SK-N-SH (cell line): ENCODE data around the gene OR51B2. TPM values are rescaled to one million over a fixed set of nuclear protein-coding genes. Genes with fewer than 3 reads are reported as not detected.

Experiments
- CTCF ChIA-PET: fragments of 300-600, 350-600 bp; formaldehyde crosslinking; extraction: SDS; loops from one replicate; lab custom pipeline; 2021; lab: Yijun Ruan, JAX
- POLR2A ChIA-PET: fragments of 350-600 bp; sonication (Branson Sonifier 250); formaldehyde crosslinking; extraction: SDS; loops from one replicate; lab custom pipeline; 2020; ENCODE audit warnings: antibody characterized with exemption, inconsistent platforms; lab: Yijun Ruan, JAX
- DNase-seq: peaks from one replicate; pipeline ENCODE4 v3.0.0; 2012
- H2AFZ ChIP-seq: fragments of 200-600 bp; sonication (generic); 2 replicates; pipeline ENCODE4 v1.8.1; 2016; ENCODE audit warnings: antibody characterized with exemption, mild to moderate bottlenecking, low read depth
- H3F3A ChIP-seq: fragments of 200-600 bp; sonication (generic); replicated peaks from 2 replicates; pipeline ENCODE3; 2016; ENCODE audit warnings: antibody characterized with exemption, mild to moderate bottlenecking; ENCODE audit not compliant: insufficient read depth
- H3K27ac ChIP-seq, 2 experiments: fragments of 200-500 bp in 1 of 2; fragments of 200-600 bp in 1 of 2; sonication (Bioruptor generic) in 1 of 2; sonication (generic), shearing (Covaris generic) in 1 of 2; 2 replicates each; pipeline versions ENCODE4 v1.5.1 to v1.6.1; 2014 to 2016; ENCODE audit warnings: low read depth in 2 of 2, inconsistent platforms in 1 of 2, low read length in 1 of 2, mild to moderate bottlenecking in 1 of 2, mixed read lengths in 1 of 2
- H3K27me3 ChIP-seq: fragments of 200-600 bp; sonication (generic), shearing (Covaris generic); 2 replicates; pipeline ENCODE4 v1.6.1; 2016; ENCODE audit warnings: mixed run types; ENCODE audit not compliant: insufficient read depth
- H3K36me3 ChIP-seq, 2 experiments: fragments of 200-500 bp in 1 of 2; fragments of 200-600 bp in 1 of 2; sonication (Bioruptor generic) in 1 of 2; sonication (generic) in 1 of 2; replicated peaks in 1 of 2; 2 replicates each; pipeline versions ENCODE3 to v1.5.1; 2014 to 2016; ENCODE audit warnings: low read length in 1 of 2, mild to moderate bottlenecking in 1 of 2; ENCODE audit not compliant: insufficient read depth in 2 of 2, control insufficient read depth in 1 of 2
- H3K4me1 ChIP-seq, 2 experiments: fragments of 200-500 bp in 1 of 2; fragments of 200-600 bp in 1 of 2; sonication (Bioruptor generic) in 1 of 2; sonication (generic), shearing (Covaris generic) in 1 of 2; 2 replicates each; pipeline versions ENCODE4 v1.5.1 to v1.6.1; 2014 to 2016; ENCODE audit warnings: low read depth in 1 of 2, low read length in 1 of 2, mixed run types in 1 of 2; ENCODE audit not compliant: insufficient read depth in 2 of 2, control insufficient read depth in 1 of 2
- H3K4me2 ChIP-seq: fragments of 200-600 bp; sonication (generic), shearing (Covaris generic); 2 replicates; pipeline ENCODE4 v1.6.1; 2017; ENCODE audit warnings: mixed run types
- H3K4me3 ChIP-seq, 2 experiments: fragments of 200-500 bp in 1 of 2; fragments of 200-600 bp in 1 of 2; sonication (Bioruptor generic) in 1 of 2; sonication (generic), shearing (Covaris generic) in 1 of 2; 2 replicates each; pipeline versions ENCODE4 v1.5.1 to v1.8.1; 2014 to 2016; ENCODE audit warnings: low read depth in 2 of 2, inconsistent platforms in 1 of 2, low read length in 1 of 2, mild to moderate bottlenecking in 1 of 2, mixed read lengths in 1 of 2, moderate library complexity in 1 of 2
- H3K79me2 ChIP-seq: fragments of 200-600 bp; sonication (generic); 2 replicates; pipeline ENCODE4 v1.8.1; 2017; ENCODE audit warnings: mild to moderate bottlenecking; ENCODE audit not compliant: insufficient read depth
- H3K9ac ChIP-seq: fragments of 200-600 bp; sonication (generic); 2 replicates; pipeline ENCODE4 v1.6.1; 2017; ENCODE audit warnings: mixed run types
- H3K9me2 ChIP-seq: fragments of 200-600 bp; sonication (generic); 2 replicates; pipeline ENCODE4 v1.6.1; 2017; ENCODE audit warnings: mixed run types
- H3K9me3 ChIP-seq: fragments of 200-600 bp; sonication (generic); 2 replicates; pipeline ENCODE4 v1.6.1; 2017; ENCODE audit warnings: mixed run types, mild to moderate bottlenecking, moderate library complexity
- H4K20me1 ChIP-seq: fragments of 200-600 bp; sonication (generic); 2 replicates; pipeline ENCODE4 v1.6.1; 2017; ENCODE audit warnings: mild to moderate bottlenecking, mixed run types; ENCODE audit not compliant: insufficient read depth
- CTCF ChIP-seq: fragments of 200-600 bp; sonication (generic); IDR thresholded peaks from 2 replicates; pipeline ENCODE4 v1.6.1; 2017; ENCODE audit warnings: antibody characterized with exemption, mild to moderate bottlenecking, moderate library complexity
- FOXM1 ChIP-seq: IDR thresholded peaks from 2 replicates; pipeline ENCODE4 v1.4.0; 2012; ENCODE audit warnings: low read depth, mild to moderate bottlenecking
- NFIC ChIP-seq: IDR thresholded peaks from 2 replicates; pipeline ENCODE4 v1.4.0; 2012; ENCODE audit warnings: borderline replicate concordance
- NRF1 ChIP-seq: IDR thresholded peaks from 2 replicates; pipeline ENCODE4 v1.6.1; 2012; ENCODE audit warnings: low read depth, mild to moderate bottlenecking, low read length
- PBX3 ChIP-seq: IDR thresholded peaks from 2 replicates; pipeline ENCODE4; 2012
- POLR2AphosphoS5 ChIP-seq: IDR thresholded peaks from 2 replicates; pipeline ENCODE4 v1.6.1; 2012; ENCODE audit warnings: low read depth, low read length
- RAD21 ChIP-seq: IDR thresholded peaks from 2 replicates; pipeline ENCODE4 v1.6.1; 2012; ENCODE audit warnings: mild to moderate bottlenecking, low read length
- RCOR1 ChIP-seq: fragments of 150-350 bp; IDR thresholded peaks from 2 replicates; pipeline ENCODE4 v1.6.1; 2017; ENCODE audit warnings: antibody characterized with exemption, low read length
- RFX5 ChIP-seq: IDR thresholded peaks from 2 replicates; pipeline ENCODE4 v1.6.1; 2012; ENCODE audit warnings: mild to moderate bottlenecking, improper control_type of control experiment, low read length
- SIN3A ChIP-seq: IDR thresholded peaks from 2 replicates; pipeline ENCODE4 v1.6.1; 2012; ENCODE audit warnings: low read depth, mild to moderate bottlenecking, low read length, moderate library complexity, borderline replicate concordance
- SMC3 ChIP-seq: IDR thresholded peaks from 2 replicates; pipeline ENCODE4 v1.6.1; 2012; ENCODE audit warnings: low read depth, low read length, improper control_type of control experiment
- TCF12 ChIP-seq: IDR thresholded peaks from 2 replicates; pipeline ENCODE4 v1.4.0; 2012
- TEAD4 ChIP-seq: IDR thresholded peaks from 2 replicates; pipeline ENCODE4 v1.4.0; 2012; ENCODE audit warnings: mild to moderate bottlenecking, borderline replicate concordance; ENCODE audit not compliant: insufficient read depth
- WGBS: methylation state at CpG from one replicate; pipeline ENCODE4 v1.1.6; 2017; ENCODE audit warnings: low lambda C conversion rate; 5-methylcytosine and 5-hydroxymethylcytosine counted together
- polyA plus RNA-seq, 3 experiments: library from polyadenylated mRNA; depleted of rRNA; stranded (reverse); fragments of >200 nt; gene quantifications; 2 replicates each; pipeline ENCODE4 v1.2.3, GENCODE V29; 2012
- TF ChIP-seq, protein P1 (sequence below): fragments of 150-350 bp; IDR thresholded peaks from 2 replicates; pipeline ENCODE4 v1.6.1; 2016; ENCODE audit warnings: mild to moderate bottlenecking, low read depth, low read length
- TF ChIP-seq, protein P2 (sequence below): IDR thresholded peaks from 2 replicates; pipeline ENCODE4 v1.4.0; 2012; ENCODE audit warnings: low read depth, borderline replicate concordance
- TF ChIP-seq, protein P3 (sequence below): fragments of 150-350 bp; IDR thresholded peaks from 2 replicates; pipeline ENCODE4 v1.6.1; 2017; ENCODE audit warnings: antibody characterized with exemption, low read length, low read depth, borderline replicate concordance

OR51B2 gene
- polyA plus RNA-seq, 1 of the 3 experiments (the other 2 are of a cell fraction), result not detected

DNA sequence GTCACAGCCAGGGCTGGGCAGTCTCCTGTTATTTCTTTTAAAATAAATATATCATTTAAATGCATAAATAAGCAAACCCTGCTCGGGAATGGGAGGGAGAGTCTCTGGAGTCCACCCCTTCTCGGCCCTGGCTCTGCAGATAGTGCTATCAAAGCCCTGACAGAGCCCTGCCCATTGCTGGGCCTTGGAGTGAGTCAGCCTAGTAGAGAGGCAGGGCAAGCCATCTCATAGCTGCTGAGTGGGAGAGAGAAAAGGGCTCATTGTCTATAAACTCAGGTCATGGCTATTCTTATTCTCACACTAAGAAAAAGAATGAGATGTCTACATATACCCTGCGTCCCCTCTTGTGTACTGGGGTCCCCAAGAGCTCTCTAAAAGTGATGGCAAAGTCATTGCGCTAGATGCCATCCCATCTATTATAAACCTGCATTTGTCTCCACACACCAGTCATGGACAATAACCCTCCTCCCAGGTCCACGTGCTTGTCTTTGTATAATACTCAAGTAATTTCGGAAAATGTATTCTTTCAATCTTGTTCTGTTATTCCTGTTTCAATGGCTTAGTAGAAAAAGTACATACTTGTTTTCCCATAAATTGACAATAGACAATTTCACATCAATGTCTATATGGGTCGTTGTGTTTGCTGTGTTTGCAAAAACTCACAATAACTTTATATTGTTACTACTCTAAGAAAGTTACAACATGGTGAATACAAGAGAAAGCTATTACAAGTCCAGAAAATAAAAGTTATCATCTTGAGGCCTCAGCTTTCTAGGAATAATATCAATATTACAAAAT is 35.8 kb downstream of the OR51B2 start:
- Histone ChIP-seq H3K9me2 (no peaks in the 10 kb centered on the region), H3K9ac (no peak overlapping the region), H3K27ac (no peak overlapping the region), H2AFZ (no peak overlapping the region), H4K20me1 (no peaks in the 10 kb centered on the region), H3K36me3 (no peaks in the 10 kb centered on the region), H3K27me3 (no peaks in the 10 kb centered on the region), H3K79me2 (no peaks in the 10 kb centered on the region), H3K9me3 (no peaks in the 10 kb centered on the region), H3K4me2 (no peak overlapping the region), H3K4me3 (no peak overlapping the region), H3K4me1 (no peaks in the 10 kb centered on the region), H3F3A (no peaks in the 10 kb centered on the region)
- ChIA-PET POLR2A (no interaction called here), CTCF (no interaction called here)
- TF ChIP-seq, protein P1, sequence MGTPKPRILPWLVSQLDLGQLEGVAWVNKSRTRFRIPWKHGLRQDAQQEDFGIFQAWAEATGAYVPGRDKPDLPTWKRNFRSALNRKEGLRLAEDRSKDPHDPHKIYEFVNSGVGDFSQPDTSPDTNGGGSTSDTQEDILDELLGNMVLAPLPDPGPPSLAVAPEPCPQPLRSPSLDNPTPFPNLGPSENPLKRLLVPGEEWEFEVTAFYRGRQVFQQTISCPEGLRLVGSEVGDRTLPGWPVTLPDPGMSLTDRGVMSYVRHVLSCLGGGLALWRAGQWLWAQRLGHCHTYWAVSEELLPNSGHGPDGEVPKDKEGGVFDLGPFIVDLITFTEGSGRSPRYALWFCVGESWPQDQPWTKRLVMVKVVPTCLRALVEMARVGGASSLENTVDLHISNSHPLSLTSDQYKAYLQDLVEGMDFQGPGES, result no peak
- TF ChIP-seq POLR2AphosphoS5 (no peak), NRF1 (no peak), NFIC (no peak), TEAD4 (no peak), TCF12 (no peak), RCOR1 (no peak), SMC3 (no peak)
- TF ChIP-seq, protein P2, sequence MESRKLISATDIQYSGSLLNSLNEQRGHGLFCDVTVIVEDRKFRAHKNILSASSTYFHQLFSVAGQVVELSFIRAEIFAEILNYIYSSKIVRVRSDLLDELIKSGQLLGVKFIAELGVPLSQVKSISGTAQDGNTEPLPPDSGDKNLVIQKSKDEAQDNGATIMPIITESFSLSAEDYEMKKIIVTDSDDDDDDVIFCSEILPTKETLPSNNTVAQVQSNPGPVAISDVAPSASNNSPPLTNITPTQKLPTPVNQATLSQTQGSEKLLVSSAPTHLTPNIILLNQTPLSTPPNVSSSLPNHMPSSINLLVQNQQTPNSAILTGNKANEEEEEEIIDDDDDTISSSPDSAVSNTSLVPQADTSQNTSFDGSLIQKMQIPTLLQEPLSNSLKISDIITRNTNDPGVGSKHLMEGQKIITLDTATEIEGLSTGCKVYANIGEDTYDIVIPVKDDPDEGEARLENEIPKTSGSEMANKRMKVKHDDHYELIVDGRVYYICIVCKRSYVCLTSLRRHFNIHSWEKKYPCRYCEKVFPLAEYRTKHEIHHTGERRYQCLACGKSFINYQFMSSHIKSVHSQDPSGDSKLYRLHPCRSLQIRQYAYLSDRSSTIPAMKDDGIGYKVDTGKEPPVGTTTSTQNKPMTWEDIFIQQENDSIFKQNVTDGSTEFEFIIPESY, result no peak
- TF ChIP-seq, protein P3, sequence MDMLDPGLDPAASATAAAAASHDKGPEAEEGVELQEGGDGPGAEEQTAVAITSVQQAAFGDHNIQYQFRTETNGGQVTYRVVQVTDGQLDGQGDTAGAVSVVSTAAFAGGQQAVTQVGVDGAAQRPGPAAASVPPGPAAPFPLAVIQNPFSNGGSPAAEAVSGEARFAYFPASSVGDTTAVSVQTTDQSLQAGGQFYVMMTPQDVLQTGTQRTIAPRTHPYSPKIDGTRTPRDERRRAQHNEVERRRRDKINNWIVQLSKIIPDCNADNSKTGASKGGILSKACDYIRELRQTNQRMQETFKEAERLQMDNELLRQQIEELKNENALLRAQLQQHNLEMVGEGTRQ, result no peak
- 6% methylated on average over 7 of the region's 7 CpGs for WGBS
- DNase-seq, result no peak

DNA sequence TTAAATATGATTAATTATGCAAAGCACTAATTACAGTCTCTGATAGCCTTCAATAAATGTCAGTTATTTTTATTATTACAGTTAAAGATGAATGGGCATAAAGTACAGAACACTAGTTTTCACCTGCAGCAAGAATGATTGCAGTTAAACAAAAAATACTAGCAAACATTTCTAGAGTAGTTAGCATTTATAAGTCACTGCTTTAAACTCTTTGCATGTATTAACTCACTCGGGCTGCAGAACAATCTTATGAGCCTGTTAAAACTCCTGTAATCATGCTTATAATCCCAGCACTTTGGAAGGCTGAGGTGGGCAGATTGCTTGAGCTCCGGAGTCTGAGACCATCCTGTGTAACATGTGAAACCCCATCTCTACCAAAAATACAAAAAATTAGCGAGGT is 37.2 kb downstream of the OR51B2 start:
- H2AFZ ChIP-seq, result no peak overlapping the region
- POLR2A ChIA-PET, result no interaction called here
- no peaks in the 10 kb centered on the region for H3K9me3 ChIP-seq
- CTCF ChIA-PET, result no interaction called here
- no peaks in the 10 kb centered on the region for H3K27me3 ChIP-seq
- H3K9me2 ChIP-seq, result no peaks in the 10 kb centered on the region
- 3% methylated on average over 3 of the region's 3 CpGs for WGBS
- no peak overlapping the region for H3K4me2 ChIP-seq
- no peaks in the 10 kb centered on the region for H4K20me1 ChIP-seq
- H3K9ac ChIP-seq, result no peak overlapping the region
- no peaks in the 10 kb centered on the region for H3K79me2 ChIP-seq
- H3F3A ChIP-seq, result no peaks in the 10 kb centered on the region
- no peak for DNase-seq
- no peak overlapping the region for H3K27ac ChIP-seq
- no peaks in the 10 kb centered on the region for H3K4me1 ChIP-seq
- H3K4me3 ChIP-seq, result no peak overlapping the region
- no peaks in the 10 kb centered on the region for H3K36me3 ChIP-seq
- TF ChIP-seq FOXM1 (no peak), SIN3A (no peak), RAD21 (no peak), CTCF (no peak), RFX5 (no peak), PBX3 (no peak)
